Type B pancreatic cell (in vitro differentiated cells): ENCODE results near the gene TP73. TPM values are rescaled to one million over a fixed set of nuclear protein-coding genes. Genes with fewer than 3 reads are reported as not detected.

Experiments used
- DNase-seq: peaks from one replicate; pipeline ENCODE4 v3.0.0; 2021; ENCODE audit warnings: mixed read lengths; ENCODE audit not compliant: unreplicated experiment; ENCODE audit errors: extremely low spot score
- H3K27ac Mint-ChIP-seq: 2 replicates; pipeline ENCODE4 v1.8.0; 2021; ENCODE audit warnings: mild to moderate bottlenecking, mixed read lengths
- H3K27me3 Mint-ChIP-seq: 2 replicates; pipeline ENCODE4 v1.8.0; 2021; ENCODE audit warnings: mixed read lengths
- H3K36me3 Mint-ChIP-seq: 2 replicates; pipeline ENCODE4 v1.8.0; 2021; ENCODE audit warnings: mixed read lengths
- H3K4me1 Mint-ChIP-seq: one replicate; pipeline ENCODE4 v1.8.0; 2021; ENCODE audit warnings: mixed read lengths; ENCODE audit not compliant: unreplicated experiment
- H3K4me3 Mint-ChIP-seq: 2 replicates; pipeline ENCODE4 v1.8.0; 2021; ENCODE audit warnings: mild to moderate bottlenecking, mixed read lengths
- H3K9me3 Mint-ChIP-seq: 2 replicates; pipeline ENCODE4 v1.8.0; 2021; ENCODE audit warnings: mixed read lengths
- total RNA-seq: library from RNA; stranded (reverse); gene quantifications from 2 replicates; pipeline ENCODE4 v1.2.1, GENCODE V29; 2021; ENCODE audit warnings: low replicate concordance
- TF ChIP-seq, protein P1 (sequence below): fragments of 200-600 bp; sonication (generic); conservative IDR thresholded peaks from 2 replicates; pipeline ENCODE4 v1.5.0; 2021; ENCODE audit warnings: antibody characterized with exemption, mild to moderate bottlenecking

TP73 gene
- total RNA-seq, 1 donor from 2014 or later = 1.6 TPM

DNA sequence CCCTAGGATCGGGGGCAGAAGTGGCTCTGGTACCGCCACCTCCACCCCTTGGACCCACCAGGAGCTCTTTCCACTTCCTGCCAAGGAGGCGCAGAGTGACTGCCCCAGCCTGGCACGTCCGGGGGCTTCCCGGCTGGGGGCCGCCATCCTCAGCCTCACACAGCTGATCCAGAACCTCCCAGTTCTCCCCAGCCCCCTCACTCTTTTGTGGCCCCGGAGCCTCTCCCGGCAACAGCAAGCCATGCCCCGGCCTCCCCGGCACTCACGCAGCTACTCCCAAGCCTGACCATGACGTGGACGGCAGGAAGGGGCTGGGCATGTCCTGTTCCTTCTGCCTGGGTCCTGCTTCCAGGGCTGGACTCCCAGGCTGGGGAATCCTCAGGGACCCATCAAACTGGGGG is 17.1 kb downstream of the TP73 start:
- H3K27ac Mint-ChIP-seq = no peak overlapping the region
- DNase-seq = no peak
- no peaks in the 10 kb centered on the region for H3K36me3 Mint-ChIP-seq
- no peaks in the 10 kb centered on the region for H3K9me3 Mint-ChIP-seq
- TF ChIP-seq, protein P1, sequence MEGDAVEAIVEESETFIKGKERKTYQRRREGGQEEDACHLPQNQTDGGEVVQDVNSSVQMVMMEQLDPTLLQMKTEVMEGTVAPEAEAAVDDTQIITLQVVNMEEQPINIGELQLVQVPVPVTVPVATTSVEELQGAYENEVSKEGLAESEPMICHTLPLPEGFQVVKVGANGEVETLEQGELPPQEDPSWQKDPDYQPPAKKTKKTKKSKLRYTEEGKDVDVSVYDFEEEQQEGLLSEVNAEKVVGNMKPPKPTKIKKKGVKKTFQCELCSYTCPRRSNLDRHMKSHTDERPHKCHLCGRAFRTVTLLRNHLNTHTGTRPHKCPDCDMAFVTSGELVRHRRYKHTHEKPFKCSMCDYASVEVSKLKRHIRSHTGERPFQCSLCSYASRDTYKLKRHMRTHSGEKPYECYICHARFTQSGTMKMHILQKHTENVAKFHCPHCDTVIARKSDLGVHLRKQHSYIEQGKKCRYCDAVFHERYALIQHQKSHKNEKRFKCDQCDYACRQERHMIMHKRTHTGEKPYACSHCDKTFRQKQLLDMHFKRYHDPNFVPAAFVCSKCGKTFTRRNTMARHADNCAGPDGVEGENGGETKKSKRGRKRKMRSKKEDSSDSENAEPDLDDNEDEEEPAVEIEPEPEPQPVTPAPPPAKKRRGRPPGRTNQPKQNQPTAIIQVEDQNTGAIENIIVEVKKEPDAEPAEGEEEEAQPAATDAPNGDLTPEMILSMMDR = no peak
- peaks cover 39% of the 10 kb centered on the region for H3K27me3 Mint-ChIP-seq
- H3K4me3 Mint-ChIP-seq = no peak overlapping the region
- H3K4me1 Mint-ChIP-seq = peaks cover 5% of the 10 kb centered on the region

DNA sequence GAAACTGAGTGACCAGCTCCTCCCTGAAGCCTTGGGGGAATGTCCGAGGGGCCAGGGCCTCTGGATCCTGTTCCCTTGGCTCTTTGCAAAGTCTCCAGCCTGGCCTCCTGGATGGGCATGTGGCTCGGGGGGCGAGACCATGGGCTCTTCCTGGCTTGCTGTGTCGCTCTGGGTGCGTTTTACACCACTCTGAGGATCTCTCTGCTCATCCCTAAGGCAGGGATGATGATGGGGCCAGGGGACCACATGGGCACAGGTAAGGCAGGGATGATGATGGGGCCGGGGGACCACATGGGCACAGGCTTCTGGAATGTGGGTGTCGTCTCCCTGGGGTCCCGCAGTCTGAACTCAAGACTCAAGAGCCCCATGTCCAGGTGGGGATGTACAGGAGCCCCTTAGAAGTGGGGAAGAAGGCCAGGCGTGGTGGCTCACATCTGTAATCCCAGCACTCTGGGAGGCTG is 17.7 kb downstream of the TP73 start:
- Mint-ChIP-seq H3K27me3 (peaks cover 38% of the 10 kb centered on the region), H3K4me1 (peaks cover 5% of the 10 kb centered on the region), H3K9me3 (no peaks in the 10 kb centered on the region), H3K4me3 (no peak overlapping the region), H3K27ac (no peak overlapping the region), H3K36me3 (no peaks in the 10 kb centered on the region)
- TF ChIP-seq, protein P1 = no peak
- no peak for DNase-seq

DNA sequence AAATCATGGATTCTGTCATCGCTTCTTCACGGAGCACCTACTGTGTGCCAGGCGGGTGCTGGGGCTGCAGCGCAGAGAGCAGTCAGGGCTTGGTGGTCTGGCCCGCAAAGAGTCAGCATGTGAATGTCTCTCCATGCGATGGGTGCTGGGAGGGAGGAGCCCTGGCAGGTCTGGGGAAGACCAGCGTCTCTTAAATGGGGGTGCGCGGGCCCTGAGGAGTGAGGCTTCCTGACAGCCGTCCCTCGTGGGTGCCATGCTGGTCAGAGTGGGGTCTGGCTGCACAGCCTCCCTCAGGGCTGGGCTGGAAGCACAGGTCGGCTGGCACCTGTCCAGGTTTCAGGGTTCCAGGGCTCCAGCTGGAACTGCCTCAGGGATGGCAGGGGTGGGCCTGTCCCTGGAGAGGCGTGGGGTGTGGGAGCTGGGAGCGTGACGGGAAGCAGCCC is 18.5 kb downstream of the TP73 start:
- DNase-seq = no peak
- no peak overlapping the region for H3K27ac Mint-ChIP-seq
- no peaks in the 10 kb centered on the region for H3K9me3 Mint-ChIP-seq
- no peak overlapping the region for H3K4me3 Mint-ChIP-seq
- peaks cover 34% of the 10 kb centered on the region for H3K27me3 Mint-ChIP-seq
- TF ChIP-seq, protein P1 = no peak
- no peaks in the 10 kb centered on the region for H3K36me3 Mint-ChIP-seq
- H3K4me1 Mint-ChIP-seq = peaks cover 5% of the 10 kb centered on the region

DNA sequence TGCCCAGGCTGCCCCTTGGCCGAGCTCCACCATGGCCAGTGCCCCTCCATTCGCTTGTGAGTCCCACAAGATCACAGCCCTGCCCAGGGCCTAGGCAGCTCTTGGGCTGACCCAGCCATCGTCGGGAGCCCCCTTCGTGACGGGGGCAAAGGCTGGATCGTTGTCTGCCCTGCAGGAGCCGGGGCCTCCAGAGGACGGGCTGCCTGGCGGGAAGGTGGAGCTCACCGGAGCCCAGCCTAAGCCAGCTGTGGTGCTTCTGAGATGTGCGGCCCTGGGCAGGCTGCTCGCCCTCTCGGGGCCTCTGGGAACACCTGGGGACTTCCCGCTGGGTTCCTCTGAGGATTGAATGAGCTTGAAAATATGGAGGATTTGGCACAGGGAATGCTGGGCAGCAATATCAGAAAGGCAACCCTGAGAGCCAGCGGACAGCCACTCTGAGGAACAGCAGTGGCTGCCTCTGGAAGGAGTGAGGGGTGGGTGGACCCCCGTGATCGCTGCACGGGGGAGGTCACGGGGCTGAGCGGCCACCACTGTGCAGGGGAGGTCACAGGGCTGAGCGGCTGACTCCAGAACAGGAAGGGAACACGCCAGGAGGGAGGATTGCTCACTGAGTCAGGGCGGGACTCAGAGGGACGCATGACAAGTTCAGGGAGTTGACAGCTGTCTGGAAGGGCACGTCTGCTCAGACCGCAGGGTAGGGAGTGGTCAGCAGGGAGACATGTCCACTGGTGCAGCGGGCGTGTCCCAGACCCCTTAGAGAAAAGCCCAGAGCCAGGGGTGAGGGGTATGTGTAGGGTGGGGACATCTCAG is 19.3 kb downstream of the TP73 start:
- no peak overlapping the region for H3K4me3 Mint-ChIP-seq
- no peak for DNase-seq
- TF ChIP-seq, protein P1 = no peak
- H3K27me3 Mint-ChIP-seq = peaks cover 30% of the 10 kb centered on the region
- no peak overlapping the region for H3K27ac Mint-ChIP-seq
- peaks cover 5% of the 10 kb centered on the region for H3K4me1 Mint-ChIP-seq
- H3K9me3 Mint-ChIP-seq = no peaks in the 10 kb centered on the region
- H3K36me3 Mint-ChIP-seq = no peaks in the 10 kb centered on the region

- Mint-ChIP-seq H3K4me1 (peaks cover 5% of the 10 kb centered on the region), H3K36me3 (no peaks in the 10 kb centered on the region), H3K4me3 (no peak overlapping the region), H3K9me3 (no peaks in the 10 kb centered on the region), H3K27me3 (peaks cover 26% of the 10 kb centered on the region), H3K27ac (no peak overlapping the region)
- TF ChIP-seq, protein P1 = no peak
- DNase-seq = no peak
Observed at GRCh38 chr1:3672231-3672970, 20.1 kb downstream of the TP73 start.
